AG20443 (cell line): ENCODE measurements around the gene SHC3.
"Not testable (repeated sequence)": the region's sequence is repeated elsewhere in the genome, so short reads cannot be mapped to it uniquely, and the experiment has no call there.

Experiments used
- DNase-seq: peaks from one replicate; pipeline ENCODE4 v3.0.0; 2012; ENCODE audit warnings: low spot score, mixed read lengths

Gene SHC3

GRCh38 chr9:89177944-89178829 is at the start of gene SHC3:
Gene SHC3, minus strand, starts transcription at chr9:89178818. Its CDS starts 358 bp downstream, at chr9:89178460.
- DNase-seq: peak; percentile 45

GRCh38 chr9:89225991-89226471 is 47.4 kb upstream of the SHC3 start:
- DNase-seq: peak; percentile 27

GRCh38 chr9:89225587-89225986 is 47.0 kb upstream of the SHC3 start:
- DNase-seq: peak; percentile 34

- DNase-seq: no peak
These were observed 46.4 kb upstream of the SHC3 start for GRCh38 chr9:89225036-89225435.

- no peak for DNase-seq
These were observed 46.0 kb upstream of the SHC3 start for GRCh38 chr9:89224633-89225032.

- peak; percentile 40 for DNase-seq
These were observed 44.9 kb upstream of the SHC3 start for GRCh38 chr9:89223396-89223977.

- no peak for DNase-seq
These were observed 41.0 kb upstream of the SHC3 start for GRCh38 chr9:89219637-89220036.

- peak; percentile 39 for DNase-seq
These were observed 39.7 kb upstream of the SHC3 start for GRCh38 chr9:89218040-89218928.

GRCh38 chr9:89215342-89215741 is 36.7 kb upstream of the SHC3 start:
- DNase-seq: no peak

- no peak for DNase-seq
These were observed 34.8 kb upstream of the SHC3 start for GRCh38 chr9:89213396-89213880.

- no peak for DNase-seq
These were observed 33.6 kb upstream of the SHC3 start for GRCh38 chr9:89212171-89212570.

- DNase-seq: not testable (repeated sequence)
These were observed 30.7 kb upstream of the SHC3 start for GRCh38 chr9:89209311-89209710.

- no peak for DNase-seq
These were observed 28.4 kb upstream of the SHC3 start for GRCh38 chr9:89207026-89207425.

- no peak for DNase-seq
These were observed 26.2 kb upstream of the SHC3 start for GRCh38 chr9:89204801-89205200.

- no peak for DNase-seq
These were observed 16.6 kb upstream of the SHC3 start for GRCh38 chr9:89195131-89195797.

GRCh38 chr9:89194421-89195130 is 16.0 kb upstream of the SHC3 start:
- DNase-seq: no peak

GRCh38 chr9:89191004-89191403 is 12.4 kb upstream of the SHC3 start:
- DNase-seq: no peak

GRCh38 chr9:89189215-89189614 is 10.6 kb upstream of the SHC3 start:
- DNase-seq: no peak

GRCh38 chr9:89187950-89188349 is 9.3 kb upstream of the SHC3 start:
- DNase-seq: no peak

GRCh38 chr9:89187541-89187940 is 8.9 kb upstream of the SHC3 start:
- no peak for DNase-seq

- DNase-seq: no peak
These were observed 8.3 kb upstream of the SHC3 start for GRCh38 chr9:89186960-89187359.
